ENCODE results near the gene TBC1D22A. TPM values are rescaled to one million over a fixed set of nuclear protein-coding genes. Genes with fewer than 3 reads are reported as not detected.

Gene TBC1D22A
- total RNA-seq, 1 experiment from 2014 or later: 20.9 TPM

DNA sequence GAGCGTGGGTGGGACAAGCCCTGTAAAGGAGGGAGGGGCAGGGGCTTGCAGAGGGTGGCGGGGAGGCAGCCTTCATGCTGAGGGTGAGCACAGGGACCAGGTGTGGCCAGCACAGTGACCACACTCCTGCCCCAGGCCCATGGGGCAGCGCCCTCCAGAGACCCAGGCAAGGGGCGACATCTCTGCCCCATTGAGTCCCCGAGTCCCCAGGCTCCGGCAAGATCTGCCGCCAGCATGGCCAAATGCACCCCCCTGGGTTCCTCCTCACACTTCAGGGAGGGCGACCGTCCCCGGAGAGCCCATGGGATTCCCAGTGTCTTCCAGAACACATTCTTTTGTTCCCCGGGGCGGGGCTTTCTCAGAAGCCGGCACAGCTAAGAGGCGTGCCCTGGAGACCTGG, 362.5 kb downstream of the TBC1D22A start:
- peaks cover 13 to 31% of the 10 kb centered on the region in 2 experiments for H3K4me1 ChIP-seq (ENCODE audit: control insufficient read depth in 1 of 2, insufficient read depth in 2 of 2, low read length in 2 of 2)
- H4K20me1 ChIP-seq (ENCODE audit: insufficient read depth): no peaks in the 10 kb centered on the region
- DNase-seq (ENCODE audit: low read depth, low spot score): no peak
- no peaks in the 10 kb centered on the region for H3K9me3 ChIP-seq (ENCODE audit: control insufficient read depth in 1 of 2, insufficient read depth in 1 of 2, low read depth in 1 of 2, low read length in 2 of 2)
- no peak overlapping the region for H3K9ac ChIP-seq (ENCODE audit: low read length)
- no peak overlapping the region for H3K27ac ChIP-seq (ENCODE audit: low read depth, low read length)
- no peaks in the 10 kb centered on the region for H3K36me3 ChIP-seq (ENCODE audit: control insufficient read depth in 1 of 2, insufficient read depth in 2 of 2, low read length in 2 of 2)
- no peak for TF ChIP-seq SP1 (IDR thresholded peaks at IDR 0.05; ENCODE audit: low read depth)
- TF ChIP-seq ZNF274 (IDR thresholded peaks at IDR 0.05; ENCODE audit: low read depth, low read length): no peak
- TF ChIP-seq ELF1 (IDR thresholded peaks at IDR 0.05; ENCODE audit: borderline replicate concordance, low read depth): no peak
- TF ChIP-seq ZFX (IDR thresholded peaks at IDR 0.05): no peak
- TF ChIP-seq, protein P1, sequence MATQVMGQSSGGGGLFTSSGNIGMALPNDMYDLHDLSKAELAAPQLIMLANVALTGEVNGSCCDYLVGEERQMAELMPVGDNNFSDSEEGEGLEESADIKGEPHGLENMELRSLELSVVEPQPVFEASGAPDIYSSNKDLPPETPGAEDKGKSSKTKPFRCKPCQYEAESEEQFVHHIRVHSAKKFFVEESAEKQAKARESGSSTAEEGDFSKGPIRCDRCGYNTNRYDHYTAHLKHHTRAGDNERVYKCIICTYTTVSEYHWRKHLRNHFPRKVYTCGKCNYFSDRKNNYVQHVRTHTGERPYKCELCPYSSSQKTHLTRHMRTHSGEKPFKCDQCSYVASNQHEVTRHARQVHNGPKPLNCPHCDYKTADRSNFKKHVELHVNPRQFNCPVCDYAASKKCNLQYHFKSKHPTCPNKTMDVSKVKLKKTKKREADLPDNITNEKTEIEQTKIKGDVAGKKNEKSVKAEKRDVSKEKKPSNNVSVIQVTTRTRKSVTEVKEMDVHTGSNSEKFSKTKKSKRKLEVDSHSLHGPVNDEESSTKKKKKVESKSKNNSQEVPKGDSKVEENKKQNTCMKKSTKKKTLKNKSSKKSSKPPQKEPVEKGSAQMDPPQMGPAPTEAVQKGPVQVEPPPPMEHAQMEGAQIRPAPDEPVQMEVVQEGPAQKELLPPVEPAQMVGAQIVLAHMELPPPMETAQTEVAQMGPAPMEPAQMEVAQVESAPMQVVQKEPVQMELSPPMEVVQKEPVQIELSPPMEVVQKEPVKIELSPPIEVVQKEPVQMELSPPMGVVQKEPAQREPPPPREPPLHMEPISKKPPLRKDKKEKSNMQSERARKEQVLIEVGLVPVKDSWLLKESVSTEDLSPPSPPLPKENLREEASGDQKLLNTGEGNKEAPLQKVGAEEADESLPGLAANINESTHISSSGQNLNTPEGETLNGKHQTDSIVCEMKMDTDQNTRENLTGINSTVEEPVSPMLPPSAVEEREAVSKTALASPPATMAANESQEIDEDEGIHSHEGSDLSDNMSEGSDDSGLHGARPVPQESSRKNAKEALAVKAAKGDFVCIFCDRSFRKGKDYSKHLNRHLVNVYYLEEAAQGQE (IDR thresholded peaks at IDR 0.05; ENCODE audit: low read depth): no peak
- no peak for TF ChIP-seq SIN3A (IDR thresholded peaks at IDR 0.05; ENCODE audit: low read depth)
- no peak for TF ChIP-seq RAD21 (IDR thresholded peaks at IDR 0.05; ENCODE audit: low read depth)
- no peak for TF ChIP-seq POLR2A (IDR thresholded peaks at IDR 0.05; ENCODE audit: borderline replicate concordance, extremely low read depth, insufficient read depth, insufficient read length)
- TF ChIP-seq EZH2phosphoT487 (IDR thresholded peaks at IDR 0.05; ENCODE audit: borderline replicate concordance): no peak
- TF ChIP-seq SRF (IDR thresholded peaks at IDR 0.05; ENCODE audit: low read depth): no peak
- TF ChIP-seq EGR1 (IDR thresholded peaks at IDR 0.05; ENCODE audit: low read depth): no peak
- TF ChIP-seq, protein P2, sequence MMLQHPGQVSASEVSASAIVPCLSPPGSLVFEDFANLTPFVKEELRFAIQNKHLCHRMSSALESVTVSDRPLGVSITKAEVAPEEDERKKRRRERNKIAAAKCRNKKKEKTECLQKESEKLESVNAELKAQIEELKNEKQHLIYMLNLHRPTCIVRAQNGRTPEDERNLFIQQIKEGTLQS (IDR thresholded peaks at IDR 0.05): no peak
- no peak for TF ChIP-seq POLR2AphosphoS5 (IDR thresholded peaks at IDR 0.05; ENCODE audit: low read depth, low read length)
- TF ChIP-seq, protein P3, sequence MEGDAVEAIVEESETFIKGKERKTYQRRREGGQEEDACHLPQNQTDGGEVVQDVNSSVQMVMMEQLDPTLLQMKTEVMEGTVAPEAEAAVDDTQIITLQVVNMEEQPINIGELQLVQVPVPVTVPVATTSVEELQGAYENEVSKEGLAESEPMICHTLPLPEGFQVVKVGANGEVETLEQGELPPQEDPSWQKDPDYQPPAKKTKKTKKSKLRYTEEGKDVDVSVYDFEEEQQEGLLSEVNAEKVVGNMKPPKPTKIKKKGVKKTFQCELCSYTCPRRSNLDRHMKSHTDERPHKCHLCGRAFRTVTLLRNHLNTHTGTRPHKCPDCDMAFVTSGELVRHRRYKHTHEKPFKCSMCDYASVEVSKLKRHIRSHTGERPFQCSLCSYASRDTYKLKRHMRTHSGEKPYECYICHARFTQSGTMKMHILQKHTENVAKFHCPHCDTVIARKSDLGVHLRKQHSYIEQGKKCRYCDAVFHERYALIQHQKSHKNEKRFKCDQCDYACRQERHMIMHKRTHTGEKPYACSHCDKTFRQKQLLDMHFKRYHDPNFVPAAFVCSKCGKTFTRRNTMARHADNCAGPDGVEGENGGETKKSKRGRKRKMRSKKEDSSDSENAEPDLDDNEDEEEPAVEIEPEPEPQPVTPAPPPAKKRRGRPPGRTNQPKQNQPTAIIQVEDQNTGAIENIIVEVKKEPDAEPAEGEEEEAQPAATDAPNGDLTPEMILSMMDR (IDR thresholded peaks at IDR 0.05 in 2 of 3, conservative IDR thresholded peaks at IDR 0.05 in 1 of 3; ENCODE audit: borderline replicate concordance in 1 of 3, insufficient read depth in 1 of 3, low read depth in 2 of 3, low read length in 2 of 3): no peak
- no peak for TF ChIP-seq FOSL1 (IDR thresholded peaks at IDR 0.05; ENCODE audit: low read depth)
- TF ChIP-seq CBX3 (IDR thresholded peaks at IDR 0.05; ENCODE audit: low read depth): no peak
- no peak for TF ChIP-seq YY1 (IDR thresholded peaks at IDR 0.05; ENCODE audit: extremely low read depth, insufficient replicate concordance, low read depth, low read length)
- TF ChIP-seq TCF7L2 (IDR thresholded peaks at IDR 0.05; ENCODE audit: borderline replicate concordance, extremely low read depth, insufficient read depth, insufficient read length): no peak
- H3K27me3 ChIP-seq (ENCODE audit: insufficient read depth, low read length): no peaks in the 10 kb centered on the region
- POLR2A ChIA-PET: no interaction called here
- RAD21 ChIA-PET (ENCODE audit: low non-redundant PET in 1 of 2, low total read pairs in 2 of 2, uncharacterized antibody in 2 of 2, unreplicated experiment in 2 of 2): no interaction called here
- no peak overlapping the region for H3K4me3 ChIP-seq (replicated peaks in 1 of 2; ENCODE audit: low read depth in 1 of 2, low read length in 2 of 2)
- H3K79me2 ChIP-seq (ENCODE audit: insufficient read depth, low read length): no peaks in the 10 kb centered on the region
- no peak overlapping the region for H3K4me2 ChIP-seq (ENCODE audit: low read length)
- CTCF ChIA-PET: no interaction called here
- no peak for ATAC-seq
- intact Hi-C loops (cut with micrococcal nuclease): no loop called here
- H3K9me2 ChIP-seq (ENCODE audit: insufficient read depth): no peaks in the 10 kb centered on the region
- no TSS peak for BruUV-seq (replicated peaks)
- no peak overlapping the region for H2AFZ ChIP-seq (ENCODE audit: low read depth, low read length, poor library complexity, severe bottlenecking)
